ENCODE measurements around the gene MACROH2A1.

- TF ChIP-seq POLR2A (IDR thresholded peaks at IDR 0.05; ENCODE audit: low read depth, low read length) (no peak), SREBF1 (IDR thresholded peaks at IDR 0.05; ENCODE audit: low read length) (no peak), TBL1XR1 (IDR thresholded peaks at IDR 0.05; ENCODE audit: low read depth, low read length) (no peak), BHLHE40 (IDR thresholded peaks at IDR 0.05; ENCODE audit: borderline replicate concordance in 1 of 2, low read depth in 2 of 2, low read length in 1 of 2) (no peak), MEF2B (IDR thresholded peaks at IDR 0.05; ENCODE audit: partially characterized antibody, poor library complexity, severe bottlenecking) (no peak)
- TF ChIP-seq, protein P1, sequence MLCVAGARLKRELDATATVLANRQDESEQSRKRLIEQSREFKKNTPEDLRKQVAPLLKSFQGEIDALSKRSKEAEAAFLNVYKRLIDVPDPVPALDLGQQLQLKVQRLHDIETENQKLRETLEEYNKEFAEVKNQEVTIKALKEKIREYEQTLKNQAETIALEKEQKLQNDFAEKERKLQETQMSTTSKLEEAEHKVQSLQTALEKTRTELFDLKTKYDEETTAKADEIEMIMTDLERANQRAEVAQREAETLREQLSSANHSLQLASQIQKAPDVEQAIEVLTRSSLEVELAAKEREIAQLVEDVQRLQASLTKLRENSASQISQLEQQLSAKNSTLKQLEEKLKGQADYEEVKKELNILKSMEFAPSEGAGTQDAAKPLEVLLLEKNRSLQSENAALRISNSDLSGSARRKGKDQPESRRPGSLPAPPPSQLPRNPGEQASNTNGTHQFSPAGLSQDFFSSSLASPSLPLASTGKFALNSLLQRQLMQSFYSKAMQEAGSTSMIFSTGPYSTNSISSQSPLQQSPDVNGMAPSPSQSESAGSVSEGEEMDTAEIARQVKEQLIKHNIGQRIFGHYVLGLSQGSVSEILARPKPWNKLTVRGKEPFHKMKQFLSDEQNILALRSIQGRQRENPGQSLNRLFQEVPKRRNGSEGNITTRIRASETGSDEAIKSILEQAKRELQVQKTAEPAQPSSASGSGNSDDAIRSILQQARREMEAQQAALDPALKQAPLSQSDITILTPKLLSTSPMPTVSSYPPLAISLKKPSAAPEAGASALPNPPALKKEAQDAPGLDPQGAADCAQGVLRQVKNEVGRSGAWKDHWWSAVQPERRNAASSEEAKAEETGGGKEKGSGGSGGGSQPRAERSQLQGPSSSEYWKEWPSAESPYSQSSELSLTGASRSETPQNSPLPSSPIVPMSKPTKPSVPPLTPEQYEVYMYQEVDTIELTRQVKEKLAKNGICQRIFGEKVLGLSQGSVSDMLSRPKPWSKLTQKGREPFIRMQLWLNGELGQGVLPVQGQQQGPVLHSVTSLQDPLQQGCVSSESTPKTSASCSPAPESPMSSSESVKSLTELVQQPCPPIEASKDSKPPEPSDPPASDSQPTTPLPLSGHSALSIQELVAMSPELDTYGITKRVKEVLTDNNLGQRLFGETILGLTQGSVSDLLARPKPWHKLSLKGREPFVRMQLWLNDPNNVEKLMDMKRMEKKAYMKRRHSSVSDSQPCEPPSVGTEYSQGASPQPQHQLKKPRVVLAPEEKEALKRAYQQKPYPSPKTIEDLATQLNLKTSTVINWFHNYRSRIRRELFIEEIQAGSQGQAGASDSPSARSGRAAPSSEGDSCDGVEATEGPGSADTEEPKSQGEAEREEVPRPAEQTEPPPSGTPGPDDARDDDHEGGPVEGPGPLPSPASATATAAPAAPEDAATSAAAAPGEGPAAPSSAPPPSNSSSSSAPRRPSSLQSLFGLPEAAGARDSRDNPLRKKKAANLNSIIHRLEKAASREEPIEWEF (IDR thresholded peaks at IDR 0.05; ENCODE audit: insufficient replicate concordance, low read depth, low read length): no peak
Measured at GRCh38 chr5:135395451-135395850, 3.6 kb downstream of the MACROH2A1 start.
